Heart right ventricle (tissue), 16 donors: ENCODE data around the gene RAPGEF5. TPM values are rescaled to one million over a fixed set of nuclear protein-coding genes. Genes with fewer than 3 reads are reported as not detected.

Source experiments
- ATAC-seq, 8 donors: fragments of 200-7000 bp; cut with Tn5 transposase; one replicate each; pipeline ENCODE4 v1.9.1; 2020; ENCODE audit warnings: mild to moderate bottlenecking in 8 of 8, moderate library complexity in 8 of 8, moderate number of reproducible peaks in 1 of 8
- DNase-seq, 2 donors: peaks; one replicate each; pipeline ENCODE4 v3.0.0-alpha.2; 2020
- H3K27ac ChIP-seq, 10 donors: fragments of 200-600 bp; sonication (generic) in 2 of 10; one replicate each; pipeline versions ENCODE4 v1.5.0 to v1.8.0; 2020 to 2022; ENCODE audit warnings: mild to moderate bottlenecking in 3 of 10
- H3K27me3 ChIP-seq, 7 donors: fragments of 200-600 bp; one replicate each; pipeline ENCODE4 v1.8.0; 2021 to 2022; ENCODE audit warnings: mild to moderate bottlenecking in 2 of 7
- H3K36me3 ChIP-seq, 9 donors: fragments of 200-600 bp; sonication (generic) in 1 of 9; one replicate each; pipeline versions ENCODE4 v1.5.0 to v1.8.0; 2020 to 2022; ENCODE audit warnings: mild to moderate bottlenecking in 2 of 9
- H3K4me1 ChIP-seq, 9 donors: fragments of 200-600 bp; sonication (generic) in 1 of 9; one replicate each; pipeline versions ENCODE4 v1.5.0 to v1.8.0; 2020 to 2022; ENCODE audit warnings: mild to moderate bottlenecking in 4 of 9
- H3K4me3 ChIP-seq, 10 donors: fragments of 200-600 bp; sonication (generic) in 2 of 10; one replicate each; pipeline versions ENCODE4 v1.5.0 to v1.8.0; 2020 to 2022; ENCODE audit warnings: mild to moderate bottlenecking in 7 of 10, moderate library complexity in 2 of 10
- H3K9me3 ChIP-seq, 11 donors: fragments of 200-600 bp in 10 of 11; sonication (generic) in 2 of 11; one replicate each; pipeline versions ENCODE4 v1.5.0 to v1.8.0; 2013 to 2022; ENCODE audit warnings: mild to moderate bottlenecking in 2 of 11, control low read depth in 1 of 11, moderate library complexity in 1 of 11
- WGBS, 2 donors: extraction: QIAGEN DNeasy Blood & Tissue Kit; methylation state at CpG; one replicate each; pipeline ENCODE4 v1.1.7; 2013; ENCODE audit warnings: inconsistent platforms in 1 of 2; 5-methylcytosine and 5-hydroxymethylcytosine counted together
- intact Hi-C, 10 donors: fragments of 100-400 bp; cut with DNase I; formaldehyde crosslinking; loops; one replicate each; pipeline versions ENCODE4 v1.11.1 to v1.14.2; 2022
- polyA plus RNA-seq, 2 donors: library from polyadenylated mRNA; stranded (reverse); fragments of 200-250 nt; gene quantifications; one replicate each; pipeline ENCODE4 v1.2.3, GENCODE V29; 2013
- total RNA-seq, 10 donors: library from RNA; stranded (reverse); fragmentation: NEBNext Ultra II Directional in 3 of 10; extraction: Animal tissue kit (Norgen Biotek cat#: 25700) in 3 of 10; gene quantifications; one replicate each; pipeline versions ENCODE4 v1.2.1 to v1.2.4, GENCODE V29; 2021 to 2023
- TF ChIP-seq, protein P1 (sequence below), 9 donors: fragments of 200-600 bp; sonication (generic) in 2 of 9; IDR thresholded peaks; one replicate each; pipeline versions ENCODE4 v1.5.0 to v1.8.0; 2021 to 2022; ENCODE audit warnings: antibody characterized with exemption in 9 of 9, mild to moderate bottlenecking in 5 of 9, moderate library complexity in 1 of 9
- donor health status: Arrhythmogenic right ventricular cardiomyopathy.
- donor health status: ischemic (EF 13 %, LVEDD 7.1; RV severe dilation, severe dysfunction).
- donor health status: healthy with polysubstance abuse.
- donor health status: DM: no; HTN: yes; CAD: no.
- donor health status: DM: no; HTN: no; CAD: no.
- donor health status: ischemic (EF 25% LVEDD 6.9; RV normal size, moderate dysfunction).
- donor health status: ischemic (EF 25% LVEDD 5.7; RV mildly dilated, moderate dysfunction).
- donor health status: healthy.
- donor health status: DM: yes; HTN: yes; CAD: no.
- donor health status: Ischemic cardiomyopathy.
- donor health status: ischemic (EF 35%, LVEDD 5.7; RV mildly dilated, moderate dysfunction).
- donor health status: nonischemic (EF 11% LVEDD 7.7; RV severe dilation, severe dysfunction).
- donor health status: DM: yes; HTN: yes; CAD: no.
- donor health status: PGD.
- donor health status: ischemic (EF 29% LVEDD 5.4; RV normal size, mild dysfunction).
- donor health status: nonischemic (EF 23%, LVEDD 6.1; RV moderate dilation, normal function).

The RAPGEF5 gene
- total and polyA plus RNA-seq, 12 donors, result 4.3 to 33.3 (median 14.3) TPM

GRCh38 chr7:22348379-22348778, 8.6 kb downstream of the RAPGEF5 start:
- peaks cover 0 to 13% (median 5%) of the 10 kb centered on the region in 9 donors for H3K4me1 ChIP-seq

DNA sequence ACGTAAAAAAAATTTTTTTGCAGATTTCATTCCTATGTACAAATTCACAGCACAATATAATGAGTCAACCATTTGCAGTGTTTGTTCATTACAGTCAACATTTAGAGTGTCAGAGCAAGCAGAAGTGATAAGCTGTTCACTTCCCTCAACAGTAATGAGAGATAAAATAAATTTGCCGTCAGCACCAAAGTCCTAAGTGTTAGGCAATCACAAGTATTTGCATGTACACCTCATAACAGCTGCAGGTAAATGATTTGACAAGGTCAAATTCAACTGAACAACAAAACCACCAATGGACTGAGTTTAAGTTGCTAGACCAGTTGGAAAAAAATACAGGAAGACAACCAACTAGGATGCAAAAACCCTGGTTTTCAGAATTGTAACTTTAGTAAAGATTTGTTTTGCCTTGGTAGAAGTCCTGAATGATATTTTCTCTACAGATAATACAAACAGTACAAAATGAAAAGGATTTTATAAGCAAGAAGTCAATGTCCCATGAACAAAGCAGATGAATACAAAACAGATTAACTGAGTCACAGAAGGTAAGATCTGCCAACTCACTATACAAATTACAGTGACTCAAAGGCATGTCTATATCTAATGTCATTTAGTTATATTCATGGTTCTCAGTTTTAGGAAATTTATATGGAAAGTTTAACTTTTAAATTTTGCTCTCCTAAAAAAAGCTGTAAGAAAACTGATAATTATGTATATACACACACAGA, 10.4 kb downstream of the RAPGEF5 start:
- intact Hi-C loops, result loop anchor here in 1 of 10 donors (5.0 kb wide), 1 partner anchor 49 kb away; no protein-coding TSS in a partner anchor
- Histone ChIP-seq H3K36me3 (no peaks in the 10 kb centered on the region), H3K9me3 (no peaks in the 10 kb centered on the region), H3K4me3 (no peak overlapping the region), H3K27me3 (no peaks in the 10 kb centered on the region), H3K4me1 (peaks cover 0 to 13% (median 5%) of the 10 kb centered on the region in 9 donors), H3K27ac (no peak overlapping the region)
- TF ChIP-seq, protein P1, sequence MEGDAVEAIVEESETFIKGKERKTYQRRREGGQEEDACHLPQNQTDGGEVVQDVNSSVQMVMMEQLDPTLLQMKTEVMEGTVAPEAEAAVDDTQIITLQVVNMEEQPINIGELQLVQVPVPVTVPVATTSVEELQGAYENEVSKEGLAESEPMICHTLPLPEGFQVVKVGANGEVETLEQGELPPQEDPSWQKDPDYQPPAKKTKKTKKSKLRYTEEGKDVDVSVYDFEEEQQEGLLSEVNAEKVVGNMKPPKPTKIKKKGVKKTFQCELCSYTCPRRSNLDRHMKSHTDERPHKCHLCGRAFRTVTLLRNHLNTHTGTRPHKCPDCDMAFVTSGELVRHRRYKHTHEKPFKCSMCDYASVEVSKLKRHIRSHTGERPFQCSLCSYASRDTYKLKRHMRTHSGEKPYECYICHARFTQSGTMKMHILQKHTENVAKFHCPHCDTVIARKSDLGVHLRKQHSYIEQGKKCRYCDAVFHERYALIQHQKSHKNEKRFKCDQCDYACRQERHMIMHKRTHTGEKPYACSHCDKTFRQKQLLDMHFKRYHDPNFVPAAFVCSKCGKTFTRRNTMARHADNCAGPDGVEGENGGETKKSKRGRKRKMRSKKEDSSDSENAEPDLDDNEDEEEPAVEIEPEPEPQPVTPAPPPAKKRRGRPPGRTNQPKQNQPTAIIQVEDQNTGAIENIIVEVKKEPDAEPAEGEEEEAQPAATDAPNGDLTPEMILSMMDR (IDR thresholded peaks at IDR 0.05), result no peak
- WGBS, 2 donors, result 57 to 62% methylated on average over 2 of the region's 2 CpGs
- DNase-seq (no peak), ATAC-seq (no peak)

More at GRCh38 chr7:22348379-22348778, 8.6 kb downstream of the RAPGEF5 start:
- no peaks in the 10 kb centered on the region for H3K27me3 ChIP-seq
- H3K9me3 ChIP-seq, result peaks cover 0 to 8% (median 5%) of the 10 kb centered on the region in 11 donors
- ATAC-seq, result no peak
- H3K36me3 ChIP-seq, result no peaks in the 10 kb centered on the region
- H3K27ac ChIP-seq, result no peak overlapping the region
- no peak for DNase-seq
- intact Hi-C loops, result loop anchor here in 1 of 10 donors (5.0 kb wide), 1 partner anchor 51 kb away; no protein-coding TSS in a partner anchor
- no peak overlapping the region for H3K4me3 ChIP-seq
- TF ChIP-seq, protein P1 (IDR thresholded peaks at IDR 0.05), result no peak

GRCh38 chr7:22344655-22345054, 12.3 kb downstream of the RAPGEF5 start:
- Histone ChIP-seq H3K27ac (no peak overlapping the region), H3K4me1 (peaks cover 0 to 3% (median 0%) of the 10 kb centered on the region in 9 donors), H3K4me3 (no peak overlapping the region), H3K27me3 (no peaks in the 10 kb centered on the region), H3K9me3 (no peaks in the 10 kb centered on the region), H3K36me3 (no peaks in the 10 kb centered on the region)
- intact Hi-C loops, result loop anchor here in 1 of 10 donors (5.0 kb wide), 1 partner anchor 47 kb away; no protein-coding TSS in a partner anchor
- WGBS, 2 donors, result 92 to 95% methylated on average over 3 of the region's 3 CpGs
- DNase-seq (no peak), ATAC-seq (no peak)
- TF ChIP-seq, protein P1 (IDR thresholded peaks at IDR 0.05), result no peak

DNA sequence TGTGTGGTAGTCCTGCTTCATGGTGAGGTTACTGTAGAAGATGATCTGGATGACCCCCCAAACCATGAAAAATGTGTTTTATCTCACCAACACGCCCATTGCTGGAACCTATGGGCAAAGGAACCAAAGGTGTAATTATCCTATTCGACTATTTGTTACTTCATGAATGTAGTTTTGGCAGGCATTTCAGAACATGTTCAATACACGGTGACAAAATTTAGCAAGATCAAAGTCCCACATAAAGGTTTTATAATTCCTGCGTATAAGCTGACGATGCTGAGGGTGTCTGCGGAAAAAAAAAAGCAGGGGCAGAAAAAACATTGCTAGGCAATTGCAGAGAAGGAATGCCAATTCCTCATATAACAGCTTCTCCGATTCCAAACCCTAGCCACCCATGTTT, 13.3 kb downstream of the RAPGEF5 start:
- Histone ChIP-seq H3K4me1 (peaks cover 0 to 3% (median 0%) of the 10 kb centered on the region in 9 donors), H3K36me3 (no peaks in the 10 kb centered on the region), H3K9me3 (no peaks in the 10 kb centered on the region), H3K27me3 (no peaks in the 10 kb centered on the region), H3K27ac (no peak overlapping the region), H3K4me3 (no peak overlapping the region)
- TF ChIP-seq, protein P1 (IDR thresholded peaks at IDR 0.05), result no peak
- DNase-seq, result no peak
- intact Hi-C loops, result no loop called here
- 93 to 96% methylated on average over 7 of the region's 7 CpGs for WGBS, 2 donors
- ATAC-seq, result no peak
